GM10248 (cell line): Measurements from ENCODE around the gene SIK3.

Experiments used
- CTCF ChIA-PET: fragments of 300-600 bp; sonication (Branson Sonifier 250); formaldehyde crosslinking; extraction: SDS; loops from one replicate; lab custom pipeline; 2021; ENCODE audit warnings: antibody characterized with exemption; lab: Yijun Ruan, JAX
- POLR2A ChIA-PET: fragments of 350-650 bp; sonication (Branson Sonifier 250); formaldehyde crosslinking; extraction: SDS; loops from one replicate; lab custom pipeline; 2020; ENCODE audit warnings: antibody characterized with exemption; lab: Yijun Ruan, JAX
- DNase-seq: peaks from one replicate; pipeline ENCODE4 v3.0.0; 2012; ENCODE audit errors: extremely low spot score
- TF ChIP-seq, protein P1 (sequence below): IDR thresholded peaks from 2 replicates; pipeline ENCODE4 v1.5.1; 2012; ENCODE audit warnings: mild to moderate bottlenecking, low read depth; ENCODE audit errors: extremely low read depth, missing control alignments, control extremely low read depth

Gene SIK3

DNA sequence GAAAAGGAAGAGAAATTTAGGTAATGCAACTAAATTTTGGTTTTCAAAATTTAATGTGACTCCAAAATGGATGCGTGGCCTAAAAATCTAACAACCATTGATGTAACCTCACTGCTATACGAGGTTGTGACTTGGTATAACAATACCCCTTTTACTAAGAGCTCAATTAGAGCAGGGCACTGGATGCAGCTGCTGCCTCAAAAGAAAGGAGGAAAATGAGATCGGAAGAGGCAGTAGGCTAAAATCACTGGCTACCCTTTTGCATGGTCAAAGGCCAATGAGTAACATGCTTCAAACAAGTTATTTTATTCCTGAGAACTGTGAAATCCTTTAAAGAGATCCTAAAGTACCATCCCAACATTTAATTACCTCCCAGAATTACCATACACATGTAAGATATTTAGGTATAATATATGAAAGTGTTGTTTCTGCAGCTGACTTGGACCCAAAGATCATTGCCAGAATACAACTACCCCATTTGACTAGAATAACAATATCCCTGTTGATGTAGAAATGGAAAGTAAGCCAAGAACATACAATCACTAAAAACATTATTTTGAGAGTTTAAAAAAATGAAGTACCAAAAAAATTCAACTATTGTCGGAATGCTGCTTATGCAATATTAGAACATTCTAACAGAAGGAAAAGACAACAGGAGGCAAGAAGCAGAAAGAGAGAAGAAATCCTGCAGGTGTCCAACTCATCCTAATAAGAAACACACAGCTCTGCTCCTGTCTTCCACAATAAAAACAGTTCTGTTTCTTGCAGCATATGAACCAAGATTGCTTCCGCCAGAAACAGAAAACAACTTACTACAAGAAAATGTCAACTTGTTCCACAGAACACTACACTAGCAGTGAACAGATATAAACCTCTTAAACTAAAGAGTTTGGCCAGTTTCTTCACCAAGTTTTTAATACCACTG, 15.0 kb downstream of the SIK3 start:
- POLR2A ChIA-PET = interaction anchor here (0.6 to 1.2 kb wide), 3 partner anchors 8 to 30 kb away, joined by 3 to 5 read pairs (median 4); no protein-coding TSS in a partner anchor
- CTCF ChIA-PET = interaction anchor here (0.9 to 2.3 kb wide), 5 partner anchors 8 to 225 kb away, joined by 3 to 14 read pairs (median 3); no protein-coding TSS in a partner anchor
- no peak for DNase-seq
- TF ChIP-seq, protein P1, sequence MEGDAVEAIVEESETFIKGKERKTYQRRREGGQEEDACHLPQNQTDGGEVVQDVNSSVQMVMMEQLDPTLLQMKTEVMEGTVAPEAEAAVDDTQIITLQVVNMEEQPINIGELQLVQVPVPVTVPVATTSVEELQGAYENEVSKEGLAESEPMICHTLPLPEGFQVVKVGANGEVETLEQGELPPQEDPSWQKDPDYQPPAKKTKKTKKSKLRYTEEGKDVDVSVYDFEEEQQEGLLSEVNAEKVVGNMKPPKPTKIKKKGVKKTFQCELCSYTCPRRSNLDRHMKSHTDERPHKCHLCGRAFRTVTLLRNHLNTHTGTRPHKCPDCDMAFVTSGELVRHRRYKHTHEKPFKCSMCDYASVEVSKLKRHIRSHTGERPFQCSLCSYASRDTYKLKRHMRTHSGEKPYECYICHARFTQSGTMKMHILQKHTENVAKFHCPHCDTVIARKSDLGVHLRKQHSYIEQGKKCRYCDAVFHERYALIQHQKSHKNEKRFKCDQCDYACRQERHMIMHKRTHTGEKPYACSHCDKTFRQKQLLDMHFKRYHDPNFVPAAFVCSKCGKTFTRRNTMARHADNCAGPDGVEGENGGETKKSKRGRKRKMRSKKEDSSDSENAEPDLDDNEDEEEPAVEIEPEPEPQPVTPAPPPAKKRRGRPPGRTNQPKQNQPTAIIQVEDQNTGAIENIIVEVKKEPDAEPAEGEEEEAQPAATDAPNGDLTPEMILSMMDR = no peak

DNA sequence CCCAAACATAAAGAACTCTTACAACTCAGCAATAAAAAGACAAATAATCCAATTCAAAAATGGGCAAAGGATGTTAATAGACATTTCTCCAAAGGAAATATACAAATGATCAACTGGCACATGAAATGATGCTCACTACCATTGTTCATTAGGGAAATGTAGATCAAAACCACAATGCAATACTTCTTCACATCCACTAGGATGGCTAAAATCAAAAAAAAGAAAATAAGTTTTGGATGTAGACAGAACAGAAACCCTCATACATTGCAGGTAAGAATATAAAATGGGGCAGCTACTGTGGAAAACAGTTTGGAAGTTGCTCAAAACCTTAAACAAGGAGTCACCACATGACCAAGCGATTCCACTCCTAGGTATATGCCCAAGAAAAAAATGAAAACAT, 16.3 kb downstream of the SIK3 start:
- ChIA-PET POLR2A (no interaction called here), CTCF (interaction anchor here (2.3 kb wide), 1 partner anchor 9 kb away, joined by 14 read pairs; no protein-coding TSS in a partner anchor)
- DNase-seq = no peak
- TF ChIP-seq, protein P1 = no peak

DNA sequence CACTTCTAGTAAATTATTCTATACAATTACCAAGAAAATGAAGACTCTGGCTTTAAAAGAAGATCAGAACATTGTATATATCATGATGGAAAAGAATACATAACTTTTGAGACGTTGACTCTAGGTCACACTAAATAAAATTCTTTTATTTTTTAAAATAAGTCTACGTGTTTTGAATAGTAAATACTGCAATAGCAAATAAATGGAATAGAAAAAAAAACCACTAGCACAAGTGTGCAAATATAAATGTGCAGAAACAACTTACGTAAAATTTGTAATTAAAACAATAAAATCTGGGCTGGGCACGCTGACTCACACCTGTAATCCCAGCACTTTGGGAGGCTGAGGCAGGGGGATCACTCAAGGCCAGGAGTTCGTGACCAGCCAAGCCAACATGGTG, 17.9 kb downstream of the SIK3 start:
- no peak for DNase-seq
- CTCF ChIA-PET = interaction anchor here (1.0 to 1.6 kb wide), 3 partner anchors 10 to 17 kb away, joined by 3 to 4 read pairs (median 4); partner anchors contain the start of gene SIK3
- POLR2A ChIA-PET = no interaction called here
- TF ChIP-seq, protein P1 = no peak

DNA sequence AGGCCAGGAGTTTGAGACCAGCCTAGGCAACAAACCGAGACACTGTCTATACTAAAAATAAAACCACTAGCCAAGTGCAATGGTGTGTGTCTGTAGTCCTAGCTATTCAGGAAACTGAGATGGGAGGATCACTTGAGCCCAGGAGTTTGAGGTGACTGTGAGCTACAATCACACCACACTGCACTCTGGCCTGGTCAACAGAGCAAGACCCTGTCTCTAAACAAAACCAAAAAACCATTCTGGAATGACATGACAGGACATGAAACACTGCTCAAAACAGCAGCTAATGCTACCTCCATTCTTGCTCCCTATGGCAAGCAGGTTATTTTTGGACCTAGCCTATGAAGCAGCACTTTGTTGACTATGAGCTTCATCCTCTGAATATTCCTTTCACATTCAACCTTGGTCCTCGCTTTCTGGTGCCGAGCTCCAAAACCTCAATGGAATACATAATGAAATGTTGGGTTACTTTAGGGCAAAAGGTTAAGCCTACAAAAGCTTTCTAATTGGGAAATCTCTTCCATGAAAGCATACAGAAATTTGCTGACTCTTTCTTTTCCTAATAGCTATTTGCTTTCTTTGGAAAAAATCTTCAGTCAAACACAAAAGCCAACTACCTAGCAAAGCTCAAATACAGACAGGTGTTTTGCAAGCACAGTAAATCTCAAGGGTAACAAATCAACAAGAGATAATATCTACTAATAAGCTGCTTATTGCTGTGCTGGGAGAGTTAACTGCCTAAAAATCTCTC, 21.1 kb downstream of the SIK3 start:
- ChIA-PET POLR2A (interaction anchor here (0.8 to 1.2 kb wide), 3 partner anchors 12 to 20 kb away, joined by 3 to 4 read pairs (median 4); no protein-coding TSS in a partner anchor), CTCF (interaction anchor here (0.8 to 1.7 kb wide), 11 partner anchors 12 to 151 kb away, joined by 3 to 8 read pairs (median 4); partner anchors contain the start of gene SIK3)
- no peak for DNase-seq
- TF ChIP-seq, protein P1 = no peak

DNA sequence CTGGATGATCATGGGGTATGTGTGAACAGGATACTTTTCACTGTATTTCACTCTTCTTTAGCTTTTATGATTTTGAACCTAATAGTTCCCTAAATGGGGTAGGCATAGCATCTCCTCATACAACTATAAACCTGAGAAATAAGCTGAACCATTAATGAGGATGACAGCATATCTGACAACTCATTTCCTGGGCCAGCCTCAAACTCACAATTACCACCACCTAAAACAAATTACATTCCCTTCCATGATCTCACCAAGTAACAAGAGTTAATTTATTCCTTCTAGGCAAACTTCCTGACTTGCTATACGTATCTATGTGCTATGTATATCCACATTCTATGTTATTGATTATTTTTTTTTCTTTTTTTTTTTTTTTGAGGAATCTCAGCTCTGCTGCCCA, 23.0 kb downstream of the SIK3 start:
- POLR2A ChIA-PET = interaction anchor here (0.7 to 1.0 kb wide), 3 partner anchors 9 to 21 kb away, joined by 3 to 5 read pairs (median 3); no protein-coding TSS in a partner anchor

More for the DNA sequence above, 23.0 kb downstream of the SIK3 start:
- CTCF ChIA-PET = interaction anchor here (1.1 to 1.4 kb wide), 2 partner anchors 9 to 146 kb away, joined by 4 read pairs; no protein-coding TSS in a partner anchor
- TF ChIP-seq, protein P1 = no peak
- no peak for DNase-seq
